Ectodermal cell (in vitro differentiated cells): ENCODE data around the gene MUC7.

Experiments
- H3K27ac ChIP-seq: 2 replicates; pipeline ENCODE4 v1.7.0; 2013; ENCODE audit warnings: mild to moderate bottlenecking, low read depth, low read length; ENCODE audit not compliant: insufficient read depth, poor library complexity, severe bottlenecking
- H3K27me3 ChIP-seq: 2 replicates; pipeline ENCODE4 v1.7.0; 2013; ENCODE audit warnings: mild to moderate bottlenecking, low read length; ENCODE audit not compliant: insufficient read depth, control insufficient read depth, poor library complexity, severe bottlenecking
- H3K36me3 ChIP-seq: one replicate; pipeline ENCODE4 v1.7.0; 2013; ENCODE audit warnings: low read length; ENCODE audit not compliant: control insufficient read depth, insufficient read depth
- H3K4me1 ChIP-seq: one replicate; pipeline ENCODE4 v1.7.0; 2013; ENCODE audit warnings: low read length; ENCODE audit not compliant: control insufficient read depth, insufficient read depth
- H3K4me3 ChIP-seq: 2 replicates; pipeline ENCODE4 v1.7.0; 2013; ENCODE audit warnings: low read depth, low read length, control low read depth; ENCODE audit not compliant: insufficient read depth
- H3K9me3 ChIP-seq: 2 replicates; pipeline ENCODE4 v1.7.0; 2013; ENCODE audit warnings: mild to moderate bottlenecking, low read length, moderate library complexity; ENCODE audit not compliant: control insufficient read depth
- WGBS, 2 experiments: methylation state at CpG; one replicate each; pipeline ENCODE4 v1.1.7; 2013; ENCODE audit warnings: missing lambda C conversion rate in 2 of 2; 5-methylcytosine and 5-hydroxymethylcytosine counted together

Gene MUC7

DNA sequence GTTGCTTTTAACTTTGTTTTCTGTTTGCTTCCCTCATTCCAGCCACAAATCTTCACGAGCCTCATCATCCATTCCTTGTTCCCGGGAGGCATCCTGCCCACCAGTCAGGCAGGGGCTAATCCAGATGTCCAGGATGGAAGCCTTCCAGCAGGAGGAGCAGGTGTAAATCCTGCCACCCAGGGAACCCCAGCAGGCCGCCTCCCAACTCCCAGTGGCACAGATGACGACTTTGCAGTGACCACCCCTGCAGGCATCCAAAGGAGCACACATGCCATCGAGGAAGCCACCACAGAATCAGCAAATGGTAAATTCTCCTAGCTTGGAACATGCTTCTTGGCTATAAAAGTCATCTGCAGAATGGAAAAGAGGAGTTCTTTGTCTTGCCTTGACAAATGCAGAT lies 59.0 kb downstream of the MUC7 start:
- Histone ChIP-seq H3K27me3 (no peaks in the 10 kb centered on the region), H3K9me3 (no peaks in the 10 kb centered on the region), H3K36me3 (no peaks in the 10 kb centered on the region), H3K4me3 (no peak overlapping the region), H3K27ac (no peak overlapping the region), H3K4me1 (no peaks in the 10 kb centered on the region)
- WGBS, 2 experiments, result 75 to 76% methylated on average over 5 of the region's 5 CpGs

GRCh38 chr4:70531981-70532380 lies 60.0 kb downstream of the MUC7 start:
- Histone ChIP-seq H3K27me3 (no peaks in the 10 kb centered on the region), H3K4me3 (no peak overlapping the region), H3K4me1 (no peaks in the 10 kb centered on the region), H3K9me3 (no peaks in the 10 kb centered on the region), H3K27ac (no peak overlapping the region), H3K36me3 (no peaks in the 10 kb centered on the region)
- WGBS, 2 experiments, result 63 to 66% methylated on average over 2 of the region's 2 CpGs
